CD4-positive, alpha-beta memory T cell (primary cell): ENCODE data around the gene IL3. TPM values are rescaled to one million over a fixed set of nuclear protein-coding genes. Genes with fewer than 3 reads are reported as not detected.

Experiments used
- polyA plus RNA-seq, 2 donors: library from polyadenylated mRNA; unstranded; fragments of 300-500 nt; fragmentation: Illumina TruSeq; gene quantifications; one replicate each; pipeline ENCODE4 v1.2.3, GENCODE V29; 2021
- total RNA-seq, 2 experiments: library from RNA; stranded (reverse); gene quantifications; one replicate each; pipeline ENCODE4 v1.2.3, GENCODE V29; 2021

The IL3 gene
- total and polyA plus RNA-seq, 4 experiments from 2014 or later: not detected

Other genes with a start within 250 kb of the IL3 start
- 1 to 10 TPM; 3.6 to 6.2 TPM for gene MEIKIN, start 115.0 kb upstream of the IL3 start, total RNA-seq
- not detected for gene MEIKIN, start 115.0 kb upstream of the IL3 start, polyA plus RNA-seq
- gene ACSL6, start 49.0 kb upstream of the IL3 start, total RNA-seq: 10 to 100 TPM; 50.4 to 51.7 TPM
- gene ACSL6, start 49.0 kb upstream of the IL3 start, polyA plus RNA-seq: 10 to 100 TPM; 11.1 to 18.4 TPM
- not detected for gene CSF2, start 13.1 kb downstream of the IL3 start, total RNA-seq
- under 1 TPM in 1 of 2 donors, not detected in 1; 0.77 TPM for gene CSF2, start 13.1 kb downstream of the IL3 start, polyA plus RNA-seq
- under 1 TPM; 0.28 to 0.96 TPM for gene P4HA2, start 167.2 kb downstream of the IL3 start, total RNA-seq
- gene P4HA2, start 167.2 kb downstream of the IL3 start, polyA plus RNA-seq: under 1 TPM in 1 of 2 donors, not detected in 1; 0.14 TPM
- not detected for gene PDLIM4, start 197.0 kb downstream of the IL3 start, total RNA-seq
- not detected for gene PDLIM4, start 197.0 kb downstream of the IL3 start, polyA plus RNA-seq
- under 1 TPM in 1 of 2 experiments, not detected in 1; 0.22 TPM for gene SLC22A4, start 233.7 kb downstream of the IL3 start, total RNA-seq
- gene SLC22A4, start 233.7 kb downstream of the IL3 start, polyA plus RNA-seq: not detected